Left ventricle myocardium inferior (tissue), 1 donor: Measurements from ENCODE around the gene AK9. TPM values are rescaled to one million over a fixed set of nuclear protein-coding genes. Genes with fewer than 3 reads are reported as not detected.
"Not testable (repeated sequence)": the region's sequence is repeated elsewhere in the genome, so short reads cannot be mapped to it uniquely, and the experiment has no call there.

Experiments used
- DNase-seq: peaks from one replicate; pipeline ENCODE4 v3.0.0-alpha.2; 2020
- H3K27ac ChIP-seq: fragments of 200-600 bp; replicated peaks from 2 replicates; pipeline ENCODE4 v1.8.0; 2021
- H3K27me3 ChIP-seq: fragments of 200-600 bp; 2 replicates; pipeline ENCODE4 v1.8.0; 2021; ENCODE audit warnings: low read depth
- H3K36me3 ChIP-seq: fragments of 200-600 bp; 2 replicates; pipeline ENCODE4 v1.8.0; 2021
- H3K4me1 ChIP-seq: fragments of 200-600 bp; 2 replicates; pipeline ENCODE4 v1.8.0; 2021
- H3K4me3 ChIP-seq: fragments of 200-600 bp; 2 replicates; pipeline ENCODE4 v1.8.0; 2021; ENCODE audit warnings: mild to moderate bottlenecking, moderate library complexity
- H3K9me3 ChIP-seq: fragments of 200-600 bp; replicated peaks from 2 replicates; pipeline ENCODE4 v1.8.0; 2021
- CTCF ChIP-seq: fragments of 200-600 bp; IDR thresholded peaks from 2 replicates; pipeline ENCODE4 v1.8.0; 2021; ENCODE audit warnings: antibody characterized with exemption, mild to moderate bottlenecking, borderline replicate concordance
- intact Hi-C: fragments of 100-400 bp; cut with micrococcal nuclease; formaldehyde crosslinking; loops from one replicate; pipeline ENCODE4 v1.11.0; 2022
- total RNA-seq: library from RNA; stranded (reverse); fragmentation: NEBNext Ultra II Directional; extraction: Animal tissue kit (Norgen Biotek cat#: 25700); gene quantifications from one replicate; pipeline ENCODE4 v1.2.1, GENCODE V29; 2021
- donor health status: DM: no; HTN: yes; CAD: no; lungs with severe emphysema.

Gene AK9
- total RNA-seq, 1 donor from 2014 or later = 12.6 TPM

- no peak overlapping the region for H3K27ac ChIP-seq
Measured at GRCh38 chr6:109461733-109462526, 229.1 kb downstream of the AK9 start.

GRCh38 chr6:109461205-109461604, 229.8 kb downstream of the AK9 start:
- intact Hi-C loops, H3K27ac ChIP-seq, DNase-seq, H3K27me3 ChIP-seq, H3K9me3 ChIP-seq, H3K4me3 ChIP-seq: not testable (repeated sequence)
- Histone ChIP-seq H3K36me3 (peaks cover 43% of the 10 kb centered on the region), H3K4me1 (peaks cover 27% of the 10 kb centered on the region)

More at GRCh38 chr6:109461733-109462526, 229.1 kb downstream of the AK9 start:
- Histone ChIP-seq H3K4me3 (no peak overlapping the region), H3K36me3 (peaks cover 49% of the 10 kb centered on the region), H3K9me3 (peaks cover 3% of the 10 kb centered on the region), H3K4me1 (peaks cover 24% of the 10 kb centered on the region), H3K27me3 (no peaks in the 10 kb centered on the region)
- no peak for TF ChIP-seq CTCF
- intact Hi-C loops = no loop called here
- no peak for DNase-seq

- no peak overlapping the region for H3K4me3 ChIP-seq
- peaks cover 3% of the 10 kb centered on the region for H3K9me3 ChIP-seq
- H3K27ac ChIP-seq = no peak overlapping the region
- intact Hi-C loops = no loop called here
- H3K36me3 ChIP-seq = peaks cover 34% of the 10 kb centered on the region
- TF ChIP-seq CTCF = no peak
- peaks cover 27% of the 10 kb centered on the region for H3K4me1 ChIP-seq
- no peak for DNase-seq
- H3K27me3 ChIP-seq = no peaks in the 10 kb centered on the region
Measured at GRCh38 chr6:109460161-109460829, 230.7 kb downstream of the AK9 start.

- no peak overlapping the region for H3K27ac ChIP-seq
- DNase-seq = no peak
- peaks cover 40% of the 10 kb centered on the region for H3K4me1 ChIP-seq
- no peak overlapping the region for H3K4me3 ChIP-seq
- peaks cover 3% of the 10 kb centered on the region for H3K9me3 ChIP-seq
- no peak for TF ChIP-seq CTCF
- intact Hi-C loops = no loop called here
- peaks cover 25% of the 10 kb centered on the region for H3K36me3 ChIP-seq
- H3K27me3 ChIP-seq = no peaks in the 10 kb centered on the region
Measured at GRCh38 chr6:109458774-109459531, 232.0 kb downstream of the AK9 start.

- peaks cover 17% of the 10 kb centered on the region for H3K36me3 ChIP-seq
- no peak for TF ChIP-seq CTCF
- DNase-seq = no peak
- H3K4me1 ChIP-seq = peaks cover 45% of the 10 kb centered on the region
- no peak overlapping the region for H3K4me3 ChIP-seq
- intact Hi-C loops = no loop called here
- H3K9me3 ChIP-seq = peaks cover 3% of the 10 kb centered on the region
- H3K27ac ChIP-seq = peak overlapping the region; percentile 78
- no peaks in the 10 kb centered on the region for H3K27me3 ChIP-seq
Measured at GRCh38 chr6:109457562-109457996, 233.4 kb downstream of the AK9 start.
